GM18867 (cell line): ENCODE measurements around the gene ICA1.

Experiments
- ATAC-seq: cut with Tn5 transposase; IDR thresholded peaks from one replicate; pipeline ENCODE4 v1.9.1; 2021; ENCODE audit warnings: mild to moderate bottlenecking, moderate library complexity; ENCODE audit not compliant: unreplicated experiment

The ICA1 gene

DNA sequence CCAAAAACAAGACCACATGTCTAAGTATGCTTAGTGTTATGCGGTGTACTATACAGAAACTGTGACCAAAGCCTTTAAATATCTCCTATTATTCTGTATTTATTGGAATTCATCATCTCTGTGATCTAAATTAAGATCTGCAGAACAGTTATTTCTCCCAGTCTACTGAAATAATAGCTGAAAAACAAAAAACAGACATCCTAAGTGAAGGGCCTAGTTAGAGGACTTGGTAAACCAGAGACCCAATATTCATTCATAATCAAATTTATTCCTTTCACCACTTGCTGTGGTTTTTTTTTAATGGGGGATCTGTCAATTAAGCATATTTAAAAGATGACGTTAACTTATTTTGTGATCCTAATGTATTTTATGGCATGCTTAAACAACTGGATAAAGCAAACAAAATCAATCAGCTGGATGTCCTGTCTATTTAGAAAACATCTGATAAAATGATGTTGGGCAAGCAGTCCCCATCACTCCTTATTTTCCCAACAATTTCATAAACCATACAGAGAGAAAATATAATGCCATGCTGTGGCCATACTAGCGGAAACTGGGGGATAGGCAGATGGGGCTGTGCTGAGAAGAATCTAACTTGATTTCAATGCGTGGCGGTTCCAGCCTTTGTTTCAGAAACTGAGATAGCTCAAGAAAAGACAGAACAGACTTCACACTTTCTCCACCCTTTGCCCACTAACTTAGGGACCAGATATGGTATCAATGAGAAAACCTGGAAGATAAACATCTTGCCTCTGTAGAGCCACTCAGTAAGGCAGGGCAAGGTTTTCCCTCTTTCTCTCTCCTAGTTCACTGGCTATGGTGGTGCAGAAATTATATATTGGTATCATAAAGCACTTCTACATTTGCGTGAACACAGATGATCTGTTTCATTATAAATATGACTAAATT, 32.9 kb downstream of the ICA1 start:
- ATAC-seq: no peak

- no peak for ATAC-seq
Observed at GRCh38 chr7:8228068-8228467, 33.9 kb downstream of the ICA1 start.

DNA sequence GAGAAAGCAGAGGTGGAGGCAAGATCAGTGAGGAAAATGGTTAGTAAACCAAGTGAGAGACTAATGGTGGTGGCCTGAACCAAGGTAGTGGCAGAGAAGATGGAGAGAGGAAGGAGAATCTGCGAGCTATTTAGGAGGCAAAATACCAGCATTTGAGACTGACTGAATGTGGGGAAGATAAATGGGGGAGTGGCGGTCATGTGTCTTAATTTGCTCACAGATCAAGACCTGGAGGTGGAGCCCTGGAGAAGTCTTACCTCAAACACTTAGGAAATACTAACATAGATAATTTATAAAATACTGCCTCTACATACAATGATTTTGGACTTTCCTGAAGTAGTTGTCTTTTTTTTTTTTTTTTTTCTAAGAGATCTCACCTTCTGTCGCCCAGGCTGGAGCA, 34.7 kb downstream of the ICA1 start:
- no peak for ATAC-seq

DNA sequence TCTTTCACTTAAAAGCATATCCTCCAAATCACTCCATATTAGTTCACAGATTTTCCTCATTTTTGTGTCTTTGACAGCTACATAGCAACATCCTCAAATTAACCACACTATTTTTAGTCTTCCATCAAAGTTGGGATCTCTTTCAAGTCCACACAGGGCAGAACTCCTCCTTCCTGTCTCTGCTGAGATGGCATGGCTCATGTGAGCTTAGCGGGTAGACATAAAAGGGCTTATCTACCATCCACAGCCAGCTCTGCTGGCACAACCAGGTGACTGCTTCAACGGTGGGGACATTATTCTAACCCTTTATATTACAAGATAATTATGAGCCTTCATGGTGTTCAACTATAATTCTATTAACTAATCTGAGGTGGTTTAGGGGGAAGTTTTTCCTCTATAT, 35.5 kb downstream of the ICA1 start:
- no peak for ATAC-seq

DNA sequence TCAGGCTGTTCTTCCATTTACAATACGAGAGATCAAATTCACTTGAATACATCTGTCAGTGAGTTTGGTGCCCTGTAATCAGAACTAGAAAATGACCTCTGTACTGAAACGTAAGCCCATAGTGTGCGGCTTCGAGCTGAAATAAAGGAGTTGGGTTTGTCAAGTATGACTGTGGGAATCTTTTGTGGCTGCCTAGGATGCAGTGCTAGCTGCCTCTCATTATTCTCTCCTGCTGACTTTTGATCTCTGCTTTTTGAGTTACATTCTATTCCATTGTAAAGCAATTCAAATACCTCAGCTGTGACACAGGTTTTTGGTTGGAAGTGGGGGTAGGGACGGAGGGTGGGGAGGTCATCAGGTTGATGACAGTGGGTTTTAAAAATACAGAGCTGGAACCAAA, 40.4 kb downstream of the ICA1 start:
- ATAC-seq: no peak

- ATAC-seq: no peak
Observed at GRCh38 chr7:8221101-8221495, 40.9 kb downstream of the ICA1 start.

- no peak for ATAC-seq
Observed at GRCh38 chr7:8220376-8221100, 41.4 kb downstream of the ICA1 start.

DNA sequence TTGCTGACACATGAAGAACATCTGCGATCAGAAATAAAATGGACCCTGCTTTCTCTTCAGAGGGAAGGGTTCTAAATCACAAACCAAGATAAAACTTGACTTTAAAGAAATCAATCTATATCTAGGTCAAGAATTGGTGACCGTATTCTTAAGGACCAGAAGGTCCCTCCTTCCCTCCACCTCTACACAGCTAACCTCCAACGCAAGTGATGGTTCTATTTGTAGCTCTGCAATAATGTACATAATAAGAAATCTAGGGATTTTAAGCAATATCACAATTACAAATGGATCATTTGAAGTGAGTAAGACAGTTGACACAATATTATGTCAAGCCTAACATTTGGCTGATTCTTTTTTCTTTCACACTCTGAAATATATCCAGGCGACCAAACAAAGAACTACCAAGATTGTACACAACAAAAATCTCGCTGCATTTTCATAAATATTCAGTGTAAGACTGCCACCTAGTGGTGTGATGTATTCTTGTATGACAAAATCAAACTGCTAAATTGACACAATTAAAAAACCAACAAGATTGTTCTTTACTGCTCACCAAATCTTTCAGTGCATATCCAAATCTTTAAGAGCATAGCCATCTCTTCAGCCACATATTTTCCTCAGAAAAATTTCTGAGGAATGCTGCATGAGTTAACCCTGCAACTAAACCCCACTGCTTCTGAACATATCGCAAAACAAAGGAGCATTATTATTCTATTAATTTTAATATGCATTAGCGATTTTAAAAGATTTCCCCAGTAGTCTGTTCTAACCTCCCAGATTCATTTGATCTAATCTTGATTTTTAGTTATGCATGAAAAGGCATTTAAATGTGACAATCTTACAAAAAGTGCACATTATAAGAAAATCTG, 44.5 kb downstream of the ICA1 start:
- peak; percentile 57 for ATAC-seq

DNA sequence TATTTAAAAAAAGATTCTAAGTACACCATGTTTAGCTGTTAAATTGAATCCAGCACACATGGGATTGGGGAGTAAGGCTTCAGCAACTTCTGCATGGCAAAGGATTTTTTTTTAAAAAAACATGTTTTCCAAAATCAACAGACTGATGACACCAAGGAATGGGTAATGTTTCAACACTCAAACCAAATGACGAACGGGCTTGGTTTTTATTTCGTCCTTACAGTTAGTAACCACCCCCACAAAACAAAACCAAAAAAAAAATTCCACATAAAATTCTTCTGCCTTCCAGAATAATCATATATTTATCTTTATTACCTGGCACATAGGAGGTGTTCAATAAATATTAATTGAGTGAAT, 45.7 kb downstream of the ICA1 start:
- no peak for ATAC-seq

- no peak for ATAC-seq
Observed at GRCh38 chr7:8215648-8216333, 46.2 kb downstream of the ICA1 start.

DNA sequence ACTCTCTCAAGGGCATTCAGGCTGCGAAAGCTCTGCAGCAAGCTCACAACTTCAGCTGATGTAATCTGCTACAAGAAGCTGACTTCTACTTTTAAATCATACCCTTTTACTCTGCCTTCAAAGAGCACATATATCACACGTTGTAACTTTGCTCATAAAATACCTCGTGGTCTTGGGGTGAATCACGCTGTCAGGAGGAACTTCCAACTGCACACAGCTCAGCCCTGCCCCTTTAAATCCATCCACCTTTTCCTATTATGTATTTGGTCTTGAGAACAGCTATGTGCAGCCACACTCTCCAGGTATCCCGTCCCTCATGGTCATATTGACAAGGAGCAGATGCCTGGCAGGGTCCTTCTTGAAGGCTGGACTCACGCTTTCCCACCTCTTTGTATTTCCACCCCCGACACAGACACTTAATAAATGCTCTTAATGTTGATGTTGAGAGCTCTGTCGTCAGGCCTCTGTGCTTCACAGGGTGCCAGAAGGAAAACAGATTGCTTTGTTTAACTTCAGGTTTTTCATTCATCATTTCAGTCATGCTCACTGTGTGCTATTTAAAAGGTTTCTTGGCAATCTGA, 47.6 kb downstream of the ICA1 start:
- no peak for ATAC-seq

- no peak for ATAC-seq
Observed at GRCh38 chr7:8213381-8213780, 48.6 kb downstream of the ICA1 start.

- no peak for ATAC-seq
Observed at GRCh38 chr7:8212638-8213037, 49.3 kb downstream of the ICA1 start.

DNA sequence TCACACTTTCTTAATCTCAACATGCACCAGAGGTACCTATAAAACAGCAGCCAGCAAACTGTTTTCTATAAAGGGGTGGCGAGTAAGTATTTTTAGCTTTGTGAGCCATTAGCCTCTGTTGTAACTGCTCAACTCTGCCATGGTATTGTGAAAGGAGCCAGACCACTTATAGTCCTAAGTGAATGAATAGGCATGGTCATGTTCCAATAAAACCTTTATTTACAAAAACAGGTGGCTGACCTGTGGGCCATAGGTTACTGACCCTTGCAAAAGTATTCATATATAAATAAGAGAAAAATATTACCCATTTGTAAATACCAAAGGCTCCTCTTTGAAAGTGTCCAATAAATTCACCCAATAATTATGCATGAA, 50.3 kb downstream of the ICA1 start:
- ATAC-seq: no peak

DNA sequence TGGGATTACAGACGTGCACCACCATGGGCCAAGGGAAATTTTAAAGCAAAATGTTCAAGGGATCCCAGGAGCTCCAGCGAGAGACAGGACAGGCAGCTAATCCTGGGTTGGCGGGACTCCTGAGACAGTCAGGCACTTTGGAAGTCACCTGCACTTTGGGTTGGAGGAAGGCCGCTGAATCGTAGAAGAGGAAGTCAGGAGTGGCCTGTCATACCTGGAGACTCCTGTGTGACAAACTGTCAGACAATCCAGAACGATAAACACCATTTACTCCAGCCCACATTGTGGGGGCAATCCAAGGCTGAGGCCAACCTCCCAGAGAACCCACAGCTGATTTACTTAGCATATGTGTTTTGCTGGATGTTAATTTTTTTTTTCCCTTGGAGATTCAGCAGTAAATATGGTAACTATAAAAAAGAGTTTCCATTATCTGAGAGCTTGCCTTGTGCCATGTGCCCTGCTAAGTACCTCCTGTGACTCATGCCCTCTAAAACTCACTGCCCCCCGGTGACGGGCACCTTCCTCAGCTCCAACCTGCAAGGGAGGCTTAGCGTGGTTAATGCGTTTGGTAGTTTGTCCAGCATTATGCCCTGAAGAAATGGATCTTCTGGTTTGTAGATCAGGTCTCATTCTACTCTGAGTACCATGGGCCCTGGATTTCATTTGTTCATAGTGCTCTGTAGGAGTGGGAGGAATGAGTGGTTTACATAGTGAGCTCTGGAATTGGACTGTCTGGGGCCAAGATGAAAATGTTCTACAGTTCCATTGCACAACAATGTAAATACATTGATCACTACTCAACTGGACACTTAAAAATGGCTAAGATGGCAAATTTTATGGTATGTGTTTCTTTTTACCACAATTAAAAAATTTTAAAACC, 50.9 kb downstream of the ICA1 start:
- ATAC-seq: no peak

- ATAC-seq: no peak
Observed at GRCh38 chr7:8209353-8209752, 52.6 kb downstream of the ICA1 start.

GRCh38 chr7:8208816-8209215, 53.2 kb downstream of the ICA1 start:
- ATAC-seq: no peak

GRCh38 chr7:8206956-8207355, 55.0 kb downstream of the ICA1 start:
- ATAC-seq: no peak

DNA sequence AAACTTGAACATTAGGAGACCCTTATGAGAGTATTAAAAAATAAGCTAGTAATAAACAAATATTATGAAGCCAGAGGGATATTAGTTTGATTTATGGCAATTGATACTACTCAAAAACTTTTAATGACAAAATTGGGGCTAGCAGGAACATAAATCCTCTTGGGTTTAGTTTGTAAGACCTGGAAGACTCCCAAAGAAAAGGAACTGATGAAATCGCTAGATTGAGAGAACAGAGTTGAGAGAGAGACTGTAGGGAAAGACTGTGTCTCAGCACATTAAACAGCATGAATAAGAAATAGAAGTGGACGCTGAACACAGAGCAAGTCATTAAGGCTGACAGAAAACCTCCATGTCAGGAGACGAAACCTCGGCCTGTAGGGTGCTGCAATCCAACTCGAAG, 56.4 kb downstream of the ICA1 start:
- ATAC-seq: no peak

GRCh38 chr7:8205031-8205387, 57.0 kb downstream of the ICA1 start:
- no peak for ATAC-seq
